Neuronal stem cell (in vitro differentiated cells): ENCODE measurements around the gene PPP1R15B.
A peak's percentile ranks its signal among the peaks of the same experiment; 100 is the strongest.

Experiments used
- DNase-seq: peaks from one replicate; pipeline ENCODE4 v3.0.0-alpha.2; 2013; ENCODE audit warnings: low spot score
- H2AFZ ChIP-seq: one replicate; pipeline ENCODE4 v1.6.1; 2013; ENCODE audit warnings: mild to moderate bottlenecking, low read length, inconsistent platforms
- H2AK5ac ChIP-seq: 2 replicates; pipeline ENCODE4 v1.6.1; 2013; ENCODE audit warnings: low read depth, mild to moderate bottlenecking, inconsistent platforms, low read length, moderate library complexity, mixed read lengths
- H2BK120ac ChIP-seq: 2 replicates; pipeline ENCODE4 v1.6.1; 2013; ENCODE audit warnings: low read depth, mild to moderate bottlenecking, inconsistent platforms, low read length, moderate library complexity, mixed read lengths
- H2BK12ac ChIP-seq: one replicate; pipeline ENCODE4 v1.6.1; 2013; ENCODE audit warnings: low read length, inconsistent platforms
- H2BK15ac ChIP-seq: 2 replicates; pipeline ENCODE4 v1.6.1; 2013; ENCODE audit warnings: mild to moderate bottlenecking, low read length, inconsistent platforms, mixed read lengths
- H2BK5ac ChIP-seq: one replicate; pipeline ENCODE4 v1.6.1; 2013; ENCODE audit warnings: inconsistent platforms, mild to moderate bottlenecking, low read length, moderate library complexity
- H3K14ac ChIP-seq: one replicate; pipeline ENCODE4 v1.6.1; 2013; ENCODE audit warnings: low read length, inconsistent platforms
- H3K18ac ChIP-seq: 2 replicates; pipeline ENCODE4 v1.6.1; 2013; ENCODE audit warnings: low read length, inconsistent platforms
- H3K23ac ChIP-seq: 2 replicates; pipeline ENCODE4 v1.6.1; 2013; ENCODE audit warnings: low read depth, mild to moderate bottlenecking, mixed read lengths, low read length, inconsistent platforms; ENCODE audit not compliant: poor library complexity
- H3K27ac ChIP-seq: replicated peaks from 3 replicates; pipeline ENCODE4 v1.5.1; 2013; ENCODE audit warnings: low read length, inconsistent platforms
- H3K27me3 ChIP-seq, 3 experiments: 2 replicates each; pipeline ENCODE4 v1.6.1; 2013; ENCODE audit warnings: low read length in 3 of 3, mild to moderate bottlenecking in 2 of 3, inconsistent platforms in 1 of 3, low read depth in 1 of 3, mixed read lengths in 1 of 3, moderate library complexity in 1 of 3; ENCODE audit not compliant: control insufficient read depth in 3 of 3, insufficient read depth in 3 of 3
- H3K36me3 ChIP-seq, 2 donors: replicated peaks in 1 of 2; 2 replicates each; pipeline ENCODE4 v1.6.1; 2013; ENCODE audit warnings: low read length in 2 of 2; ENCODE audit not compliant: control insufficient read depth in 2 of 2, insufficient read depth in 2 of 2
- H3K4ac ChIP-seq: 2 replicates; pipeline ENCODE4 v1.6.1; 2013; ENCODE audit warnings: inconsistent platforms, mild to moderate bottlenecking, low read length, moderate library complexity
- H3K4me1 ChIP-seq, 2 donors: 1 replicate in 1 of 2; 2 replicates in 1 of 2; pipeline ENCODE4 v1.6.1; 2013; ENCODE audit warnings: low read length in 2 of 2, low read depth in 1 of 2; ENCODE audit not compliant: control insufficient read depth in 2 of 2, insufficient read depth in 1 of 2
- H3K4me2 ChIP-seq: one replicate; pipeline ENCODE4 v1.6.1; 2013; ENCODE audit warnings: mild to moderate bottlenecking, low read length, inconsistent platforms; ENCODE audit not compliant: insufficient read depth, poor library complexity, severe bottlenecking
- H3K4me3 ChIP-seq, 2 donors: 2 replicates each; pipeline ENCODE4 v1.5.1; 2013; ENCODE audit warnings: low read length in 2 of 2, mild to moderate bottlenecking in 2 of 2, inconsistent platforms in 1 of 2, moderate library complexity in 1 of 2
- H3K79me1 ChIP-seq: one replicate; pipeline ENCODE4 v1.6.1; 2013; ENCODE audit warnings: low read depth, mild to moderate bottlenecking, inconsistent platforms, low read length, moderate library complexity
- H3K9ac ChIP-seq: one replicate; pipeline ENCODE4 v1.6.1; 2013; ENCODE audit warnings: mild to moderate bottlenecking, low read depth, low read length, inconsistent platforms; ENCODE audit not compliant: poor library complexity
- H3K9me3 ChIP-seq, 2 donors: replicated peaks in 1 of 2; 2 replicates each; pipeline versions ENCODE3 to v1.6.1; 2013; ENCODE audit warnings: low read length in 2 of 2, mild to moderate bottlenecking in 2 of 2, inconsistent platforms in 1 of 2, low read depth in 1 of 2, mixed read lengths in 1 of 2, moderate library complexity in 1 of 2; ENCODE audit not compliant: control insufficient read depth in 2 of 2, insufficient read depth in 1 of 2
- H4K8ac ChIP-seq: one replicate; pipeline ENCODE4 v1.6.1; 2013; ENCODE audit warnings: low read depth, mild to moderate bottlenecking, inconsistent platforms, low read length, moderate library complexity
- H4K91ac ChIP-seq: one replicate; pipeline ENCODE4 v1.6.1; 2013; ENCODE audit warnings: low read length, low read depth, mild to moderate bottlenecking, inconsistent platforms; ENCODE audit not compliant: poor library complexity
- WGBS, 2 donors: extraction: QIAGEN DNeasy Blood & Tissue Kit; methylation state at CpG; one replicate each; pipeline ENCODE4 v1.1.7; 2013; ENCODE audit warnings: missing lambda C conversion rate in 2 of 2, mixed read lengths in 1 of 2; ENCODE audit not compliant: insufficient read length in 2 of 2, insufficient replicate concordance in 1 of 2; ENCODE audit errors: extremely low coverage in 2 of 2; 5-methylcytosine and 5-hydroxymethylcytosine counted together

PPP1R15B gene

GRCh38 chr1:204363335-204364114, 48.1 kb downstream of the PPP1R15B start:
- peak overlapping the region; percentile 23 for H2AK5ac ChIP-seq
- no peak overlapping the region for H2BK15ac ChIP-seq
- no CpG with 5 or more reads among the region's 27 CpGs for WGBS, 2 donors
- peak overlapping the region; percentile 33 for H2BK5ac ChIP-seq
- H3K23ac ChIP-seq, result peak overlapping the region; percentile 21
- H3K18ac ChIP-seq, result peak overlapping the region; percentile 58
- no peak overlapping the region for H3K14ac ChIP-seq
- peaks cover 16 to 17% of the 10 kb centered on the region in 2 donors for H3K4me1 ChIP-seq
- no peak overlapping the region for H2BK120ac ChIP-seq
- H3K4me3 ChIP-seq, result peak overlapping the region; percentile 36 to 38
- DNase-seq, result peak; percentile 79
- H3K79me1 ChIP-seq, result no peaks in the 10 kb centered on the region
- H3K9ac ChIP-seq, result no peak overlapping the region
- peak overlapping the region; percentile 53 for H3K4me2 ChIP-seq
- H3K27ac ChIP-seq, result no peak overlapping the region
- H4K91ac ChIP-seq, result no peak overlapping the region
- peaks cover 0 to 40% (median 18%) of the 10 kb centered on the region in 3 experiments for H3K27me3 ChIP-seq
- H3K9me3 ChIP-seq, result no peaks in the 10 kb centered on the region
- H3K36me3 ChIP-seq, result no peaks in the 10 kb centered on the region
- no peak overlapping the region for H4K8ac ChIP-seq
- H2AFZ ChIP-seq, result peak overlapping the region; percentile 94
- H2BK12ac ChIP-seq, result no peak overlapping the region
- no peak overlapping the region for H3K4ac ChIP-seq

GRCh38 chr1:204362984-204363334, 48.7 kb downstream of the PPP1R15B start:
- peak overlapping the region; percentile 21 for H3K23ac ChIP-seq
- no peak overlapping the region for H3K4ac ChIP-seq
- no peaks in the 10 kb centered on the region for H3K79me1 ChIP-seq
- H4K8ac ChIP-seq, result no peak overlapping the region
- H3K4me2 ChIP-seq, result peak overlapping the region; percentile 53
- H3K9ac ChIP-seq, result no peak overlapping the region
- DNase-seq, result no peak
- H3K4me1 ChIP-seq, result peaks cover 21 to 22% of the 10 kb centered on the region in 2 donors
- peak overlapping the region; percentile 23 for H2AK5ac ChIP-seq
- no peaks in the 10 kb centered on the region for H3K9me3 ChIP-seq
- no peak overlapping the region for H2BK120ac ChIP-seq
- H2BK12ac ChIP-seq, result no peak overlapping the region
- no peak overlapping the region for H3K4me3 ChIP-seq
- H3K18ac ChIP-seq, result peak overlapping the region; percentile 58
- H3K27ac ChIP-seq, result no peak overlapping the region
- peak overlapping the region; percentile 33 for H2BK5ac ChIP-seq
- H3K36me3 ChIP-seq, result no peaks in the 10 kb centered on the region
- no peak overlapping the region for H4K91ac ChIP-seq
- H3K14ac ChIP-seq, result no peak overlapping the region
- H3K27me3 ChIP-seq, result peaks cover 0 to 35% (median 18%) of the 10 kb centered on the region in 3 experiments
- H2AFZ ChIP-seq, result peak overlapping the region; percentile 94
- H2BK15ac ChIP-seq, result no peak overlapping the region
- no CpG with 5 or more reads among the region's 11 CpGs for WGBS, 2 donors

DNA sequence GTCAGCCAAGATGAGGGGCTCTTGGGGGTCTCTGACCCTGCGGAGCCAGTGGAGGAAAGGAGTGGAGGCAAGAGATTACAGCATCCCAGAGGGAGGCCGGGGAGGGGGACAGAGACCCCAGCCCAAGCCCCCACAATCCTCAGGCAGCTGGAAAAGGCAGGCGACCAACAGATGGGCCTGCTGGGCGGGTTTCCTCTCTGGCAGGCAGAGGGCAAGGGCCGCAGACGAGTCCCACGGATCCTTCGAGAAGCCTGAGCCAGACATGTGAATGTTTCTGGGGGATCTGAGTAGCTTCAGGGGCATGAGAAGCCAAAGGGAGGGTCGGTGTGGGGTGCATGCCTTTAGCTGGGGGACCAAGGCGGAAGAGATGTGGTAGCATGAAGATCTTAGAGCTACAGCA, 49.8 kb downstream of the PPP1R15B start:
- Histone ChIP-seq H4K91ac (no peak overlapping the region), H3K18ac (no peak overlapping the region), H2AFZ (no peak overlapping the region), H3K4ac (no peak overlapping the region), H2BK120ac (no peak overlapping the region), H3K4me1 (peaks cover 23 to 29% of the 10 kb centered on the region in 2 donors), H4K8ac (no peak overlapping the region), H3K27ac (no peak overlapping the region), H2BK5ac (no peak overlapping the region), H3K27me3 (peaks cover 0 to 23% (median 18%) of the 10 kb centered on the region in 3 experiments), H2BK15ac (peak overlapping the region; percentile 43), H3K36me3 (no peaks in the 10 kb centered on the region), H3K4me3 (no peak overlapping the region), H3K14ac (no peak overlapping the region), H3K9ac (peak overlapping the region; percentile 5), H3K23ac (no peak overlapping the region), H3K79me1 (no peaks in the 10 kb centered on the region), H3K4me2 (no peak overlapping the region), H2BK12ac (no peak overlapping the region), H3K9me3 (no peaks in the 10 kb centered on the region), H2AK5ac (peak overlapping the region; percentile 74)
- no peak for DNase-seq
- no CpG with 5 or more reads among the region's 10 CpGs for WGBS, 2 donors

DNA sequence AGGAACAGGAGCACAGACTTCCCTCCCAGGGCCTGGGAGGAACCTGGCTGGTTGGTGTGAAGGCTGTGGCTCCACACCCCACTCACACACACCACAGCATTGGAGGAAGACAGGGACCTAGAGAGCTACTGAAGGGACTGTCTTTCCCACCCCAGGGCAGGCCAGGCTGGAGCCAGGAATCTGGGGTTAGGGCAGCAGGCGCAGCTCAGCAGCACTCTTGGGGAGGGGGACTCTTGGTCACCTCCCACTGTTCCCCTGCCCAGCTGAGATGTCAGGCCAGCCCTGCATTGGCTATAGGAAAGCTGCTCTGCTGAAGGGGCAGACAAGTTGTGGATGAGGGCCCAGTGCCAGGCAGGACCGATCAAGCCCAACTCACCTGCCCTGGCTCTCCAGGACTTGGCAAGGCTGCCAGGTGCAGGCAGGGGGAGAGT, 50.3 kb downstream of the PPP1R15B start:
- Histone ChIP-seq H3K9ac (no peak overlapping the region), H2AK5ac (peak overlapping the region; percentile 74), H4K91ac (no peak overlapping the region), H3K4me1 (peaks cover 23 to 29% of the 10 kb centered on the region in 2 donors), H3K27me3 (peaks cover 0 to 20% (median 18%) of the 10 kb centered on the region in 3 experiments), H3K36me3 (no peaks in the 10 kb centered on the region), H3K23ac (peak overlapping the region; percentile 10), H2BK15ac (peak overlapping the region; percentile 43), H3K4me3 (no peak overlapping the region), H3K18ac (no peak overlapping the region), H2BK120ac (no peak overlapping the region), H3K27ac (no peak overlapping the region), H2AFZ (no peak overlapping the region), H3K4me2 (no peak overlapping the region), H3K9me3 (no peaks in the 10 kb centered on the region), H3K4ac (no peak overlapping the region), H2BK12ac (peak overlapping the region; percentile 51), H3K14ac (no peak overlapping the region), H2BK5ac (no peak overlapping the region), H3K79me1 (no peaks in the 10 kb centered on the region), H4K8ac (no peak overlapping the region)
- DNase-seq, result no peak
- no CpG with 5 or more reads among the region's 2 CpGs for WGBS, 2 donors
